Heart right ventricle (tissue), 16 donors: ENCODE measurements around the gene MYO3B. TPM values are rescaled to one million over a fixed set of nuclear protein-coding genes. Genes with fewer than 3 reads are reported as not detected.

Experiments
- ATAC-seq, 8 donors: fragments of 200-7000 bp; cut with Tn5 transposase; one replicate each; pipeline ENCODE4 v1.9.1; 2020; ENCODE audit warnings: mild to moderate bottlenecking in 8 of 8, moderate library complexity in 8 of 8, moderate number of reproducible peaks in 1 of 8
- DNase-seq, 2 donors: peaks; one replicate each; pipeline ENCODE4 v3.0.0-alpha.2; 2020
- H3K27ac ChIP-seq, 10 donors: fragments of 200-600 bp; sonication (generic) in 2 of 10; one replicate each; pipeline versions ENCODE4 v1.5.0 to v1.8.0; 2020 to 2022; ENCODE audit warnings: mild to moderate bottlenecking in 3 of 10
- H3K27me3 ChIP-seq, 7 donors: fragments of 200-600 bp; one replicate each; pipeline ENCODE4 v1.8.0; 2021 to 2022; ENCODE audit warnings: mild to moderate bottlenecking in 2 of 7
- H3K36me3 ChIP-seq, 9 donors: fragments of 200-600 bp; sonication (generic) in 1 of 9; one replicate each; pipeline versions ENCODE4 v1.5.0 to v1.8.0; 2020 to 2022; ENCODE audit warnings: mild to moderate bottlenecking in 2 of 9
- H3K4me1 ChIP-seq, 9 donors: fragments of 200-600 bp; sonication (generic) in 1 of 9; one replicate each; pipeline versions ENCODE4 v1.5.0 to v1.8.0; 2020 to 2022; ENCODE audit warnings: mild to moderate bottlenecking in 4 of 9
- H3K4me3 ChIP-seq, 10 donors: fragments of 200-600 bp; sonication (generic) in 2 of 10; one replicate each; pipeline versions ENCODE4 v1.5.0 to v1.8.0; 2020 to 2022; ENCODE audit warnings: mild to moderate bottlenecking in 7 of 10, moderate library complexity in 2 of 10
- H3K9me3 ChIP-seq, 11 donors: fragments of 200-600 bp in 10 of 11; sonication (generic) in 2 of 11; one replicate each; pipeline versions ENCODE4 v1.5.0 to v1.8.0; 2013 to 2022; ENCODE audit warnings: mild to moderate bottlenecking in 2 of 11, control low read depth in 1 of 11, moderate library complexity in 1 of 11
- CTCF ChIP-seq, 9 donors: fragments of 200-600 bp; sonication (generic) in 2 of 9; IDR thresholded peaks; one replicate each; pipeline versions ENCODE4 v1.5.0 to v1.8.0; 2021 to 2022; ENCODE audit warnings: antibody characterized with exemption in 9 of 9, mild to moderate bottlenecking in 5 of 9, moderate library complexity in 1 of 9
- whole genome bisulfite sequencing, 2 donors: extraction: QIAGEN DNeasy Blood & Tissue Kit; methylation state at CpG; one replicate each; pipeline ENCODE4 v1.1.7; 2013; ENCODE audit warnings: inconsistent platforms in 1 of 2; 5-methylcytosine and 5-hydroxymethylcytosine counted together
- intact Hi-C, 10 donors: fragments of 100-400 bp; cut with DNase I; formaldehyde crosslinking; loops; one replicate each; pipeline versions ENCODE4 v1.11.1 to v1.14.2; 2022
- polyA plus RNA-seq, 2 donors: library from polyadenylated mRNA; stranded (reverse); fragments of 200-250 nt; gene quantifications; one replicate each; pipeline ENCODE4 v1.2.3, GENCODE V29; 2013
- total RNA-seq, 10 donors: library from RNA; stranded (reverse); fragmentation: NEBNext Ultra II Directional in 3 of 10; extraction: Animal tissue kit (Norgen Biotek cat#: 25700) in 3 of 10; gene quantifications; one replicate each; pipeline versions ENCODE4 v1.2.1 to v1.2.4, GENCODE V29; 2021 to 2023
- donor health status: Arrhythmogenic right ventricular cardiomyopathy.
- donor health status: ischemic (EF 13 %, LVEDD 7.1; RV severe dilation, severe dysfunction).
- donor health status: healthy with polysubstance abuse.
- donor health status: DM: no; HTN: yes; CAD: no.
- donor health status: DM: no; HTN: no; CAD: no.
- donor health status: ischemic (EF 25% LVEDD 6.9; RV normal size, moderate dysfunction).
- donor health status: ischemic (EF 25% LVEDD 5.7; RV mildly dilated, moderate dysfunction).
- donor health status: healthy.
- donor health status: DM: yes; HTN: yes; CAD: no.
- donor health status: Ischemic cardiomyopathy.
- donor health status: ischemic (EF 35%, LVEDD 5.7; RV mildly dilated, moderate dysfunction).
- donor health status: nonischemic (EF 11% LVEDD 7.7; RV severe dilation, severe dysfunction).
- donor health status: DM: yes; HTN: yes; CAD: no.
- donor health status: PGD.
- donor health status: ischemic (EF 29% LVEDD 5.4; RV normal size, mild dysfunction).
- donor health status: nonischemic (EF 23%, LVEDD 6.1; RV moderate dilation, normal function).

MYO3B gene
- total and polyA plus RNA-seq, 12 donors, result 0.05 to 0.21 (median 0.09) TPM; not detected in 8

- H3K27me3 ChIP-seq, result peaks cover 0 to 20% (median 4%) of the 10 kb centered on the region in 7 donors
- TF ChIP-seq CTCF (IDR thresholded peaks at IDR 0.05), result no peak
- no peaks in the 10 kb centered on the region for H3K36me3 ChIP-seq
- no peaks in the 10 kb centered on the region for H3K9me3 ChIP-seq
- H3K4me1 ChIP-seq, result no peaks in the 10 kb centered on the region
- WGBS, 2 donors, result 83 to 85% methylated on average over 5 of the region's 5 CpGs
- intact Hi-C loops, result no loop called here
- ATAC-seq (no peak), DNase-seq (no peak)
- no peak overlapping the region for H3K27ac ChIP-seq
- H3K4me3 ChIP-seq, result no peak overlapping the region
Measured at GRCh38 chr2:170301626-170302025, 123.7 kb downstream of the MYO3B start.

DNA sequence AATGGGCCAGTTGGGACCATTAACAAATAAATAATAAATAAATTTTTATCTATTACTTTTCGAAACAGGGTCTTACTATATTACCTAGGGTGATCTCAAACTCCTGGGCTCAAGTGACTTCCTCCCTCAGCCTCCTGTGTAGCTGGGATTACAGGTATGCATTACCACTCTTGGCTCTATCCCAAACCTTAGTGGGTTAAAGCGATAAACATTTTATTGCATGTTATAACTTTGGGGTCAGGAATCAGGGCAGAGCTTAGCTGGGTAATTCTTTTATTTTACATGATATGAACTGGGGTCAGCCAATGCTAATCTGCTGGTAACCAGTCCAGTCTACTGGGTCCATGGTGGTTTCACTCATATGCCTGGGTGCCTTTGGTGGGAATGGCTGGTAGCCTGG is 127.8 kb downstream of the MYO3B start:
- Histone ChIP-seq H3K36me3 (no peaks in the 10 kb centered on the region), H3K4me3 (no peak overlapping the region), H3K9me3 (no peaks in the 10 kb centered on the region), H3K27me3 (peaks cover 0 to 20% (median 4%) of the 10 kb centered on the region in 7 donors), H3K4me1 (no peaks in the 10 kb centered on the region), H3K27ac (no peak overlapping the region)
- 93 to 96% methylated on average over 2 of the region's 2 CpGs for WGBS, 2 donors
- ATAC-seq, result no peak
- DNase-seq, result no peak
- TF ChIP-seq CTCF (IDR thresholded peaks at IDR 0.05), result no peak
- intact Hi-C loops, result no loop called here

GRCh38 chr2:170306293-170306873 is 128.4 kb downstream of the MYO3B start:
- WGBS, 2 donors, result 71 to 75% methylated on average over 5 of the region's 5 CpGs
- no peak for ATAC-seq
- Histone ChIP-seq H3K9me3 (no peaks in the 10 kb centered on the region), H3K27me3 (peaks cover 0 to 20% (median 4%) of the 10 kb centered on the region in 7 donors), H3K4me3 (no peak overlapping the region), H3K27ac (no peak overlapping the region), H3K4me1 (no peaks in the 10 kb centered on the region), H3K36me3 (no peaks in the 10 kb centered on the region)
- TF ChIP-seq CTCF (IDR thresholded peaks at IDR 0.05), result no peak
- intact Hi-C loops, result no loop called here
- DNase-seq, result no peak

DNA sequence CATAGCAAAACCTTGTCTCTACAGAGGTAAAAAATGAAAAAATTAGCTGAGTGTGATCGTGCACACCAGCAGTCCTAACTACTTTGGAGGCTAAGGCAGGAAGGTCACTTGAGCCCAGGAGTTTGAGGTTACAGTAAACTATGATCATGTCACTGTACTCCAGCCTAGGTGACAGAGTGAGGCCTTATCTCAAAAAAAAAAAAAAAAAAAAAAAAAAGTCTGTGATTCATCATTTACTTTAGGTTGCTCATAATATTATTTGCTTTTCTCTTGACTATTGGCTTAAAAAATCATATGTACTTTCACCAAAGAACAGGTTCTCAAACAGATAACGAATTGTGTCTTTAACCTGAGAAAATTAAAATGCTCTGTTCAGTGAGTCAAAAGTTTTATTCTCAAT is 129.1 kb downstream of the MYO3B start:
- ATAC-seq (no peak), DNase-seq (no peak)
- Histone ChIP-seq H3K36me3 (no peaks in the 10 kb centered on the region), H3K27me3 (peaks cover 0 to 25% (median 5%) of the 10 kb centered on the region in 7 donors), H3K4me1 (no peaks in the 10 kb centered on the region), H3K27ac (no peak overlapping the region), H3K4me3 (no peak overlapping the region), H3K9me3 (no peaks in the 10 kb centered on the region)
- WGBS, 2 donors, result 82 to 91% methylated on average over 2 of the region's 2 CpGs
- TF ChIP-seq CTCF (IDR thresholded peaks at IDR 0.05), result no peak
- intact Hi-C loops, result no loop called here
